ENCODE data around the gene TRIO. TPM values are rescaled to one million over a fixed set of nuclear protein-coding genes. Genes with fewer than 3 reads are reported as not detected.
A peak's percentile ranks its signal among the peaks of the same experiment; 100 is the strongest.

The TRIO gene
- polyA plus RNA-seq, 3 donors, result 1.7 to 45.8 (median 2.1) TPM

DNA sequence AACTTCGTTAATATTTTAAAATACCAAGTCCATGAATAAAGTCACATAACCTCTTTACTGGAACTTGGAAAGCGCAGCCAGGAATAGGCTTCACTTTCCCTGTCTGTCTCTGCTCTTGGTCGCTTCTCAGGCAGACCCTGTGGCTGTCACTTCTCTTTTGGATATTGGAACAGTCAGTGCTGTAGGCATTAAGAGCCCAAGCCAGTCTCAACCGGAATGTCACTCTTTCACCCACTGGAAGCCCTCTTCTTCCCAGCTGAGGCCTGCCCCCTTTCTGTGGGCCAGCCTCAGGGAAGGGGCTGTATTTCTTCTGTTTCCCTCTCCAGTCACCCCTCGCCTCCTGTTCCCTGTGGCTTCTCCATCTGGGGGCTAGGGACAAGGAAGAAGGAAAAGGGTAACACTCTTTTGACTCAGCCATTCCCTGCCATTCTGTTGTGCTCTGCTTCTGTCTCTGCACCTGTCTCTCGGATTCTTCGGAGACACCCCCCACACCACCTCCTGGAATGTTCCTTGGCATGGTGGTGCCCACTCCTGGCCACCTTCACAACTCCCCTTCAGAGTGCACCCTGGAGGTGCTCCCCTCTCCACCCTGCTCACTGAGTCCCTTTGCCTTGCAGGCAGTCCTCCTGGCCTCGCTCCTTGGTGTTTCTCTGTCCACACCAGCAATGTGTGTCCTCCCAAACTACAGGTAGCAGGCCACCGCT, 103.4 kb downstream of the TRIO start:
- no peak for DNase-seq
- no peak overlapping the region for H3K4me2 ChIP-seq (replicated peaks; ENCODE audit: extremely low read depth, low read length, poor library complexity, severe bottlenecking)
- H2AFZ ChIP-seq (ENCODE audit: insufficient read depth, low read depth, low read length, poor library complexity, severe bottlenecking), result no peak overlapping the region
- Mint-ChIP-seq H3K36me3 (peaks cover 0 to 2% of the 10 kb centered on the region in 2 donors), H3K4me1 (peaks cover 23% of the 10 kb centered on the region), H3K27me3 (ENCODE audit: low read depth in 3 of 3) (no peaks in the 10 kb centered on the region), H3K4me3 (no peak overlapping the region), H3K9me3 (no peaks in the 10 kb centered on the region), H3K27ac (peak overlapping the region in 4 of 7 donors; percentile 21 to 47 (median 41))
- no peaks in the 10 kb centered on the region for H3K27me3 ChIP-seq (ENCODE audit: control insufficient read depth in 2 of 2, insufficient read depth in 2 of 2, low read length in 2 of 2)
- H3K9me3 ChIP-seq (replicated peaks in 1 of 2; ENCODE audit: control insufficient read depth in 1 of 2, insufficient read depth in 1 of 2, low read length in 2 of 2), result no peaks in the 10 kb centered on the region
- peaks cover 94% of the 10 kb centered on the region for H4K20me1 ChIP-seq (ENCODE audit: insufficient read depth, low read length)
- intact Hi-C loops (cut with micrococcal nuclease), result no loop called here
- H3K79me2 ChIP-seq (ENCODE audit: insufficient read depth, low read length), result peaks cover 85% of the 10 kb centered on the region
- H3K4me1 ChIP-seq (ENCODE audit: control insufficient read depth in 1 of 2, insufficient read depth in 2 of 2, low read length in 2 of 2), result peaks cover 23 to 26% of the 10 kb centered on the region in 2 donors
- no peak overlapping the region for H3K9ac ChIP-seq (ENCODE audit: insufficient read depth, low read length, poor library complexity, severe bottlenecking)
- H3K4me3 ChIP-seq (replicated peaks in 1 of 3; ENCODE audit: low read depth in 2 of 3, low read length in 3 of 3), result no peak overlapping the region
- no peaks in the 10 kb centered on the region for H3K36me3 ChIP-seq (replicated peaks in 1 of 2; ENCODE audit: control insufficient read depth in 1 of 2, insufficient read depth in 2 of 2, low read length in 2 of 2)
- TF ChIP-seq, protein P1, sequence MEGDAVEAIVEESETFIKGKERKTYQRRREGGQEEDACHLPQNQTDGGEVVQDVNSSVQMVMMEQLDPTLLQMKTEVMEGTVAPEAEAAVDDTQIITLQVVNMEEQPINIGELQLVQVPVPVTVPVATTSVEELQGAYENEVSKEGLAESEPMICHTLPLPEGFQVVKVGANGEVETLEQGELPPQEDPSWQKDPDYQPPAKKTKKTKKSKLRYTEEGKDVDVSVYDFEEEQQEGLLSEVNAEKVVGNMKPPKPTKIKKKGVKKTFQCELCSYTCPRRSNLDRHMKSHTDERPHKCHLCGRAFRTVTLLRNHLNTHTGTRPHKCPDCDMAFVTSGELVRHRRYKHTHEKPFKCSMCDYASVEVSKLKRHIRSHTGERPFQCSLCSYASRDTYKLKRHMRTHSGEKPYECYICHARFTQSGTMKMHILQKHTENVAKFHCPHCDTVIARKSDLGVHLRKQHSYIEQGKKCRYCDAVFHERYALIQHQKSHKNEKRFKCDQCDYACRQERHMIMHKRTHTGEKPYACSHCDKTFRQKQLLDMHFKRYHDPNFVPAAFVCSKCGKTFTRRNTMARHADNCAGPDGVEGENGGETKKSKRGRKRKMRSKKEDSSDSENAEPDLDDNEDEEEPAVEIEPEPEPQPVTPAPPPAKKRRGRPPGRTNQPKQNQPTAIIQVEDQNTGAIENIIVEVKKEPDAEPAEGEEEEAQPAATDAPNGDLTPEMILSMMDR (IDR thresholded peaks at IDR 0.05), result no peak
- H3K27ac ChIP-seq (ENCODE audit: low read depth in 1 of 2, low read length in 2 of 2), result no peak overlapping the region
- WGBS (ENCODE audit: insufficient coverage), result 99% methylated on average over 7 of the region's 9 CpGs

DNA sequence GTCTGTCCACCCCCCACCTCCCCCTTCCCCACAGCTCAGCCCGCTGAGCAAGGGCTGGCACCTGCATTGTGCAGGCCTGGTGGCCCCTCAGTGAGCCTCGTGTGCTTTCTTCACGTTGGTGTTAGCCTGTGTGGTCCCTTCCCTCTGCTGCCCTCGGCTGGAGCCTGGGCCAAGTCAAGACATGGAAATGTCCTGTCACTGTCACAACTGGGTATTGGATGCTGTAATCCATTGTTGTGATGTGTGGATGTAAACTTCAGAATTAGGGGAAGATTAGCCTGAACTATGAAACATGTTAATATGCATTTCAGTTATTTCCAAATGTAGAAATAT, 103.9 kb downstream of the TRIO start:
- peak overlapping the region in 2 of 7 donors; percentile 21 to 46 for H3K27ac Mint-ChIP-seq
- H3K9me3 ChIP-seq (replicated peaks in 1 of 2; ENCODE audit: control insufficient read depth in 1 of 2, insufficient read depth in 1 of 2, low read length in 2 of 2), result no peaks in the 10 kb centered on the region
- H3K36me3 Mint-ChIP-seq, result peaks cover 0 to 2% of the 10 kb centered on the region in 2 donors

More for the DNA sequence above, 103.9 kb downstream of the TRIO start:
- 64% methylated on average over 3 of the region's 4 CpGs for WGBS (ENCODE audit: insufficient coverage)
- Mint-ChIP-seq H3K27me3 (ENCODE audit: low read depth in 3 of 3) (no peaks in the 10 kb centered on the region), H3K4me1 (peaks cover 25% of the 10 kb centered on the region), H3K4me3 (no peak overlapping the region), H3K9me3 (no peaks in the 10 kb centered on the region)
- H3K27me3 ChIP-seq (ENCODE audit: control insufficient read depth in 2 of 2, insufficient read depth in 2 of 2, low read length in 2 of 2), result no peaks in the 10 kb centered on the region
- no peak overlapping the region for H2AFZ ChIP-seq (ENCODE audit: insufficient read depth, low read depth, low read length, poor library complexity, severe bottlenecking)
- H3K79me2 ChIP-seq (ENCODE audit: insufficient read depth, low read length), result peaks cover 85% of the 10 kb centered on the region
- TF ChIP-seq, protein P1 (IDR thresholded peaks at IDR 0.05), result no peak
- H3K4me3 ChIP-seq (replicated peaks in 1 of 3; ENCODE audit: low read depth in 2 of 3, low read length in 3 of 3), result no peak overlapping the region
- H3K4me1 ChIP-seq (ENCODE audit: control insufficient read depth in 1 of 2, insufficient read depth in 2 of 2, low read length in 2 of 2), result peaks cover 22 to 24% of the 10 kb centered on the region in 2 donors
- no peak for DNase-seq
- no peak overlapping the region for H3K9ac ChIP-seq (ENCODE audit: insufficient read depth, low read length, poor library complexity, severe bottlenecking)
- intact Hi-C loops (cut with micrococcal nuclease), result no loop called here
- H4K20me1 ChIP-seq (ENCODE audit: insufficient read depth, low read length), result peaks cover 94% of the 10 kb centered on the region
- H3K4me2 ChIP-seq (replicated peaks; ENCODE audit: extremely low read depth, low read length, poor library complexity, severe bottlenecking), result no peak overlapping the region
- H3K27ac ChIP-seq (ENCODE audit: low read depth in 1 of 2, low read length in 2 of 2), result no peak overlapping the region
- H3K36me3 ChIP-seq (replicated peaks in 1 of 2; ENCODE audit: control insufficient read depth in 1 of 2, insufficient read depth in 2 of 2, low read length in 2 of 2), result no peaks in the 10 kb centered on the region

Data from CD14-positive monocyte (primary cell).